Prostate gland (tissue), 2 donors: Measurements from ENCODE around the gene EIPR1.

Source experiments
- POLR2A ChIP-seq: fragments of 450-650 bp; IDR thresholded peaks from one replicate; pipeline ENCODE4 v1.6.1; 2016; ENCODE audit warnings: antibody characterized with exemption, mild to moderate bottlenecking
- POLR2AphosphoS5 ChIP-seq: sonication (generic); formaldehyde crosslinking; IDR thresholded peaks from one replicate; pipeline ENCODE4 v1.6.1; 2017; ENCODE audit warnings: antibody characterized with exemption
- TF ChIP-seq, protein P1 (sequence below), 4 experiments: fragments of 200-600 bp in 2 of 4; fragments of 450-650 bp in 2 of 4; sonication (generic) in 2 of 4; IDR thresholded peaks; 1 replicate in 3 of 4; 2 replicates in 1 of 4; pipeline ENCODE4 v1.5.1; 2016 to 2019; ENCODE audit warnings: antibody characterized with exemption in 4 of 4, mild to moderate bottlenecking in 2 of 4, moderate library complexity in 2 of 4

DNA sequence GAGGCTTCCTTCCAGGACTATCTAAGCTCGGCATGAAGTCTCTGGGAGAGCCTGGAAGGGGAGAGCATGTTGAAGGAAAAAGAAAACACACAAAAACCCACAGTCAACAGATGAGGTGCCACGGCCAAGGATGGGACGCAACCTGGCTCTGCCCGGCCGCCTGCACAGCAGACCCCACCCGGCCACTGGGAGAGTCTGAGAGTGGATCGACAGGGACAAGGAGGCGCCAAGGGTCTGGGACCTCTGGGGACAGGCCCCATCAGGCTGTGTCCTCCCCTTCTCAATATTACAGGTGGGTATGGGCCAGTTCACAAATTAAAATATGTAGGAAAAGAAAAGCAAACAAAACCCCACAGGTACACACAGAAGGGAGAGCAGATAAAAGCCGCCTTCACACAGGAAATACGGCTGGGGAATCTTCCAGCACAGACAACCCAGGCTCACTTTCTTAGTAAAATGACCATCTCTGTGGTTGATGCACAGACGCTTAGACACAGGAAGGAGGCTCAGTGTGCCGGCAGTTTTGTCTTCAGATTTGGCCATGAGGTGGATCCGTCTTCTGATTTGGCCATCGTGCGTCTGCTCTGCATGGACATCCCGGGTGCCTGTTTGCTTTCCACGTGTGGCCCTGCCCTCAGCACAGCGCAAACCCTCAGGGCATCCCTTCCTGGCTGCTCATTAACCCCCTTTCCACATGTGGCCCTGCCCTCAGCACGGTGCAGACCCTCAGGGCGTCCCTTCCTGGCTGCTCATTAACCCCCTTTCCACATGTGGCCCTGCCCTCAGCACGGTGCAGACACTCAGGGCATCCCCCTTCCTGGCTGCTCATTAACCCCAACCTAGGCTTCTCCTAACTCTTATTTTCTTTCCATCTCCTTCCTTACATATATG is 138.4 kb downstream of the EIPR1 start:
- TF ChIP-seq, protein P1, sequence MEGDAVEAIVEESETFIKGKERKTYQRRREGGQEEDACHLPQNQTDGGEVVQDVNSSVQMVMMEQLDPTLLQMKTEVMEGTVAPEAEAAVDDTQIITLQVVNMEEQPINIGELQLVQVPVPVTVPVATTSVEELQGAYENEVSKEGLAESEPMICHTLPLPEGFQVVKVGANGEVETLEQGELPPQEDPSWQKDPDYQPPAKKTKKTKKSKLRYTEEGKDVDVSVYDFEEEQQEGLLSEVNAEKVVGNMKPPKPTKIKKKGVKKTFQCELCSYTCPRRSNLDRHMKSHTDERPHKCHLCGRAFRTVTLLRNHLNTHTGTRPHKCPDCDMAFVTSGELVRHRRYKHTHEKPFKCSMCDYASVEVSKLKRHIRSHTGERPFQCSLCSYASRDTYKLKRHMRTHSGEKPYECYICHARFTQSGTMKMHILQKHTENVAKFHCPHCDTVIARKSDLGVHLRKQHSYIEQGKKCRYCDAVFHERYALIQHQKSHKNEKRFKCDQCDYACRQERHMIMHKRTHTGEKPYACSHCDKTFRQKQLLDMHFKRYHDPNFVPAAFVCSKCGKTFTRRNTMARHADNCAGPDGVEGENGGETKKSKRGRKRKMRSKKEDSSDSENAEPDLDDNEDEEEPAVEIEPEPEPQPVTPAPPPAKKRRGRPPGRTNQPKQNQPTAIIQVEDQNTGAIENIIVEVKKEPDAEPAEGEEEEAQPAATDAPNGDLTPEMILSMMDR (IDR thresholded peaks at IDR 0.05): no peak
- no peak for TF ChIP-seq POLR2AphosphoS5
- TF ChIP-seq POLR2A: no peak
